Cerebellar nuclear complex (tissue), 1 donor: ENCODE results near the gene ZNF557.

ENCODE experiments used
- DNase-seq, 2 experiments: peaks; one replicate each; lab custom pipeline; 2025; lab: John Stamatoyannopoulos, UW

Gene ZNF557

DNA sequence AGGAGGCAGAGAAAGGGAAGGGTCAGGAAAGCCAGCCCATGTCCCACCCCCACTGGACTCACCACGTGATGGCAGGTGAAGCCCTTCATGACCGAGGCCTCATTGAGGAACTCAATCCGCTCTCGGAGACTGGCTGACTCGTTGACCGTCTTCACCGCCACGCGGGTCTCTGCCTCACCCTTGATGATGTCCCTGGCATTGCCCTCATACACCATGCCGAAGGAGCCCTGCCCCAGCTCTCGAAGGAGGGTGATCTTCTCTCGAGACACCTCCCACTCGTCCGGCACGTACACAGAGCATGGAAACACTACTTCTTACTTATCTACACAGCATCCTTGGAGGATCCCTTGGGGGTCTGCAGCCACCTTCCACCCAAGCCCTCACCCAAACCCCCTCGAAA is 55.7 kb downstream of the ZNF557 start:
- no peak for DNase-seq

DNA sequence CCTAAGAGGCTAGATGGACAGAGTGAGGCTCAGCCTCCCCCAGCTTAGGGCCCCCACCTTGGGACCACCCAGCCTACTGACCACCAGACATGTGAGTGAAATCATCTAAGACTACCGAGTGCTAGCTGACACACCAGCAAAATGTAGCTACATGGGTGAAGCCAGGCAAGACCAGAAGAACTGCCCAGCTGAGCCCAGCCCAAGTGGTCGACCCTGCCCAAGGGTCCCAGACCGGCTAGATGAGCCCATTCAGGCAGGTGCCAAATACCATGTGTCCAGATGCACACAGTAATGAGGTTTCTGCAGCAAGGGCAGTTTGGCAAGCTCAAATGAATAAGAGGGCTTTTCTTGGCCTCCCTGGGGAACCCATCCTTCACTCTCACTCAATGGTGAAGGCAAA is 56.6 kb downstream of the ZNF557 start:
- no peak for DNase-seq

DNA sequence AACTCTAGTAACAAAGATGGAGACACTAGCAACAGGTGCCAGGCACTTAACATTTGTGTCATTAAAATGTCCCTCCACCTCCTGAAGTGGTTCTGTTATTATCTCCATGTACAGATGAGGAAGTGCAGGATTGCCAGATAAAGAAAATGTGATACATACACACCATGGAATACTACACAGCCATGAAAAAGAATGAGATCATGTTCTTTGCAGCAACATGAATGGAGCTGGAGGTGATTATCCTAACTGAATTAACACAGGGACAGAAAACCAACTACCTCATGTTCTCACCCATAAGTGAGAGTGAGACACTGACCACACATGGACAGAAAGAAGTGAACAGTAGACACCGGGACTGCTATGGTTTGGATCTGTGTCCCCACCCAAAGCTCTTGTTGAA is 60.5 kb downstream of the ZNF557 start:
- no peak for DNase-seq

DNA sequence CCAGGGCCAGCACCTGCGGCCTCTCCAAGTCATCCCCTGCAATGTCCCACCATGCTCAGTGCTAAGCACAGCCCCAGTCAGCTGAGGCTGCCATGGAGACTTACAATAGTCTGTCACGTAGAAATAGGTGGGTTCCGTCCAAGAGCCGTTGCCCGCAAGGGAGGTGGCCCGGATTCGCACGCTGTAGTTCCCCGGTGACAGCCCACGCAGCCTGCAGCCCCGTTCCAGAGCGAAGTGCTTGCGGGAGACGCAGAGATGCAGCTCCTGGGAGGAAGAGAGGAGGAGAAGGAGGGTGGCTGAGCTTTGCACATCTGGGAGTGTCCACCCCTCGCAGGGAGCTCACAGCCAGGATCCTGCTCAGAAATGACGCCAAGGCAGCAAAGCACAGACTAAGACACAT is 62.6 kb downstream of the ZNF557 start:
- no peak for DNase-seq

DNA sequence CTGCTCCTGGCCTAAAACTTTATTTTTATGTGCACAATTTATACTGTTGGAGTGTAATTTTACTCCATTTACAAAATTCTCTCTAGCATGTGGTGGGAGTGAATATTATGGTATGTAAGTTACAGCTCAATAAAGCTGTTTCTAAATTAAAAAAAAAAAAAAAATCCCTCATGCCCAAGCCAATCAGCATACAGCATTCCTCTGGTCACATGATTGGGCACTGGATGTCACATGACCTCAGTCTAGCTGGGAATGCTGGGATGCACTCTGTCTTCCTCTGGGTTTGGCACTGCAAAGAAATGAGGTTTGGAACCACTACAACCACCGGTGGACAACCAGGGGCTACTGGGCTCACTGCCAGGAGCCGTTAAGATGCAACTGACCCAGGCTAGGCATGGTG is 67.6 kb downstream of the ZNF557 start:
- no peak for DNase-seq
